WTC11 (cell line): Measurements from ENCODE around the gene FAM32A. TPM values are rescaled to one million over a fixed set of nuclear protein-coding genes. Genes with fewer than 3 reads are reported as not detected.

Source experiments
- ATAC-seq: fragments of 200-7000 bp; cut with Tn5 transposase; 2 replicates; pipeline ENCODE4 v1.10.0; 2021; ENCODE audit warnings: mild to moderate bottlenecking, moderate library complexity
- CTCF ChIA-PET: fragments of 300-600 bp; sonication (Branson Sonifier 250); formaldehyde crosslinking; loops from one replicate; lab custom pipeline; 2021; ENCODE audit warnings: antibody characterized with exemption; lab: Charles Lee
- POLR2A ChIA-PET: fragments of 350-600 bp; sonication (Branson Sonifier 250); formaldehyde crosslinking; loops from one replicate; lab custom pipeline; 2021; ENCODE audit warnings: antibody characterized with exemption; lab: Charles Lee
- DNase-seq: peaks from one replicate; pipeline ENCODE4 v3.0.0; 2021; ENCODE audit warnings: low spot score
- H3K27ac Mint-ChIP-seq: 2 replicates; pipeline ENCODE4 v1.8.0; 2021; ENCODE audit warnings: mixed read lengths
- H3K27me3 Mint-ChIP-seq: 2 replicates; pipeline ENCODE4 v1.8.0; 2021; ENCODE audit warnings: low read depth, mild to moderate bottlenecking, moderate library complexity, mixed read lengths
- H3K36me3 Mint-ChIP-seq: 2 replicates; pipeline ENCODE4 v1.8.0; 2021; ENCODE audit warnings: mixed read lengths
- H3K4me1 Mint-ChIP-seq: 2 replicates; pipeline ENCODE4 v1.8.0; 2022; ENCODE audit warnings: mixed read lengths
- H3K4me3 Mint-ChIP-seq: 2 replicates; pipeline ENCODE4 v1.8.0; 2021; ENCODE audit warnings: mild to moderate bottlenecking, moderate library complexity, mixed read lengths
- H3K9me3 Mint-ChIP-seq: 2 replicates; pipeline ENCODE4 v1.8.0; 2021; ENCODE audit warnings: mixed read lengths
- CREB1 ChIP-seq: sonication (generic); formaldehyde crosslinking; IDR thresholded peaks from 2 replicates; pipeline ENCODE4 v1.8.0; 2023; ENCODE audit warnings: mild to moderate bottlenecking, missing genetic modification reagents
- ETV6 ChIP-seq: sonication (generic); formaldehyde crosslinking; IDR thresholded peaks from 2 replicates; pipeline ENCODE4 v1.8.1; 2022; ENCODE audit warnings: mild to moderate bottlenecking, missing genetic modification reagents
- FOXP1 ChIP-seq: sonication (generic); formaldehyde crosslinking; IDR thresholded peaks from 2 replicates; pipeline ENCODE4 v1.8.0; 2022; ENCODE audit warnings: missing genetic modification reagents, mild to moderate bottlenecking, moderate library complexity, borderline replicate concordance
- HMGA2 ChIP-seq: fragments of 250-450 bp; sonication (Bioruptor Pico); IDR thresholded peaks from 2 replicates; pipeline ENCODE4 v1.4.0; 2021; ENCODE audit warnings: mild to moderate bottlenecking, moderate library complexity
- KAT7 ChIP-seq: sonication (generic); formaldehyde crosslinking; IDR thresholded peaks from 2 replicates; pipeline ENCODE4 v1.8.1; 2023; ENCODE audit warnings: missing genetic modification reagents, mild to moderate bottlenecking, borderline replicate concordance
- NFYB ChIP-seq: sonication (generic); formaldehyde crosslinking; conservative IDR thresholded peaks from 2 replicates; pipeline ENCODE4 v1.8.0; 2022; ENCODE audit warnings: low read depth, missing genetic modification reagents
- PREB ChIP-seq: sonication (generic); formaldehyde crosslinking; IDR thresholded peaks from 2 replicates; pipeline ENCODE4 v1.8.1; 2022; ENCODE audit warnings: mild to moderate bottlenecking, missing genetic modification reagents, moderate library complexity, borderline replicate concordance
- ZNF232 ChIP-seq: sonication (generic); formaldehyde crosslinking; IDR thresholded peaks from 2 replicates; pipeline ENCODE4 v1.8.0; 2022; ENCODE audit warnings: mild to moderate bottlenecking, missing genetic modification reagents
- ZNF425 ChIP-seq: fragments of 250-450 bp; sonication (Bioruptor Pico); conservative IDR thresholded peaks from 2 replicates; pipeline ENCODE4 v1.9.0; 2021; ENCODE audit warnings: mild to moderate bottlenecking
- total RNA-seq: library from RNA; stranded (reverse); gene quantifications from 3 replicates; pipeline ENCODE4 v1.2.3, GENCODE V29; 2021
- TF ChIP-seq, protein P1 (sequence below): sonication (generic); formaldehyde crosslinking; IDR thresholded peaks from 2 replicates; pipeline ENCODE4 v1.8.1; 2023; ENCODE audit warnings: mild to moderate bottlenecking, missing genetic modification reagents, borderline replicate concordance
- TF ChIP-seq, protein P2 (sequence below): sonication (generic); formaldehyde crosslinking; IDR thresholded peaks from 2 replicates; pipeline ENCODE4 v1.8.1; 2023; ENCODE audit warnings: mild to moderate bottlenecking, missing genetic modification reagents
- TF ChIP-seq, protein P3 (sequence below): fragments of 250-450 bp; sonication (Bioruptor Pico); IDR thresholded peaks from 2 replicates; pipeline ENCODE4 v1.9.0; 2021; ENCODE audit warnings: mild to moderate bottlenecking
- TF ChIP-seq, protein P4 (sequence below): sonication (generic); formaldehyde crosslinking; IDR thresholded peaks from 2 replicates; pipeline ENCODE4 v1.8.1; 2022; ENCODE audit warnings: missing genetic modification reagents, borderline replicate concordance

FAM32A gene
- total RNA-seq, 1 experiment from 2014 or later, result 62.2 TPM

GRCh38 chr19:16202320-16203255, 17.4 kb downstream of the FAM32A start:
- no peak overlapping the region for H3K27ac Mint-ChIP-seq
- POLR2A ChIA-PET, result no interaction called here

DNA sequence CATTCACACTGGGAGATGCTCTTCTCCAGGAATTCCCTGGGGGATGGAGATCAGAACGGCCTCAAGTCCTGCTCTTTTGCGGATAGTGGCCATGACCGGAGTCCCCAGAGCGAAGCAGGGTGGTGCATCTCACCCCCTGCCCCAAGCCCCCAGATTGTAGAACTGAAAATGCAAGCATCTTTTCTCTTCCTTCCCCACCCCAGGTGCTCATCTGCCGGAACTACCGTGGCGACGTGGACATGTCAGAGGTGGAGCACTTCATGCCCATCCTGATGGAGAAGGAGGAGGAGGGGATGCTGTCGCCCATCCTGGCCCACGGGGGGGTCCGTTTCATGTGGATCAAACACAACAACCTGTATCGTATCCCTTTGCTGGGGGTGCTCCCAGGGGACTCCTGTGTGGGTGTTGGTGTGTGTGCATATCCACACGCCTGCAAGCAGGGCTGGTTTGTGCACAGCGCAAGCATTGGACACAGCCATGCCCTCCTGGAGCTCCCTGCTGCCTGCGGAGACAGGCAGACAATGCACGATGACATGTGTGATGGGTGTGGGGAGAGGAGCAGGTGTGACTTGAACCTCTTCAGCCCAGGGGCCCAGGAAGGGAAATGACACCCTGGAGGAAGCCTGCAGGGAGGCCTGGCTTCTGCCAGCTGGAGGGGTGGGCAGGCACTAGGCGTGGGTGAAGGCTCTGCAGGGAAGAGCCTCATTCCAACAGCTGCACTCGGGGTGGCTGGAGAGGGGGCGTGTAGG, 18.2 kb downstream of the FAM32A start:
- Mint-ChIP-seq H3K27me3 (no peaks in the 10 kb centered on the region), H3K27ac (no peak overlapping the region), H3K4me1 (peaks cover 4% of the 10 kb centered on the region), H3K9me3 (no peaks in the 10 kb centered on the region), H3K36me3 (no peaks in the 10 kb centered on the region), H3K4me3 (no peak overlapping the region)
- ATAC-seq (no peak), DNase-seq (peak; percentile 1)
- CTCF ChIA-PET, result no interaction called here
- POLR2A ChIA-PET, result no interaction called here
- TF ChIP-seq, protein P1, sequence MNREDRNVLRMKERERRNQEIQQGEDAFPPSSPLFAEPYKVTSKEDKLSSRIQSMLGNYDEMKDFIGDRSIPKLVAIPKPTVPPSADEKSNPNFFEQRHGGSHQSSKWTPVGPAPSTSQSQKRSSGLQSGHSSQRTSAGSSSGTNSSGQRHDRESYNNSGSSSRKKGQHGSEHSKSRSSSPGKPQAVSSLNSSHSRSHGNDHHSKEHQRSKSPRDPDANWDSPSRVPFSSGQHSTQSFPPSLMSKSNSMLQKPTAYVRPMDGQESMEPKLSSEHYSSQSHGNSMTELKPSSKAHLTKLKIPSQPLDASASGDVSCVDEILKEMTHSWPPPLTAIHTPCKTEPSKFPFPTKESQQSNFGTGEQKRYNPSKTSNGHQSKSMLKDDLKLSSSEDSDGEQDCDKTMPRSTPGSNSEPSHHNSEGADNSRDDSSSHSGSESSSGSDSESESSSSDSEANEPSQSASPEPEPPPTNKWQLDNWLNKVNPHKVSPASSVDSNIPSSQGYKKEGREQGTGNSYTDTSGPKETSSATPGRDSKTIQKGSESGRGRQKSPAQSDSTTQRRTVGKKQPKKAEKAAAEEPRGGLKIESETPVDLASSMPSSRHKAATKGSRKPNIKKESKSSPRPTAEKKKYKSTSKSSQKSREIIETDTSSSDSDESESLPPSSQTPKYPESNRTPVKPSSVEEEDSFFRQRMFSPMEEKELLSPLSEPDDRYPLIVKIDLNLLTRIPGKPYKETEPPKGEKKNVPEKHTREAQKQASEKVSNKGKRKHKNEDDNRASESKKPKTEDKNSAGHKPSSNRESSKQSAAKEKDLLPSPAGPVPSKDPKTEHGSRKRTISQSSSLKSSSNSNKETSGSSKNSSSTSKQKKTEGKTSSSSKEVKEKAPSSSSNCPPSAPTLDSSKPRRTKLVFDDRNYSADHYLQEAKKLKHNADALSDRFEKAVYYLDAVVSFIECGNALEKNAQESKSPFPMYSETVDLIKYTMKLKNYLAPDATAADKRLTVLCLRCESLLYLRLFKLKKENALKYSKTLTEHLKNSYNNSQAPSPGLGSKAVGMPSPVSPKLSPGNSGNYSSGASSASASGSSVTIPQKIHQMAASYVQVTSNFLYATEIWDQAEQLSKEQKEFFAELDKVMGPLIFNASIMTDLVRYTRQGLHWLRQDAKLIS (CRISPR knock-in tag), result no peak
- TF ChIP-seq NFYB (CRISPR knock-in tag) (no peak), CREB1 (CRISPR knock-in tag) (no peak), PREB (CRISPR knock-in tag) (no peak), ZNF232 (CRISPR knock-in tag) (no peak), ETV6 (CRISPR knock-in tag) (no peak)

More at GRCh38 chr19:16202320-16203255, 17.4 kb downstream of the FAM32A start:
- Mint-ChIP-seq H3K36me3 (no peaks in the 10 kb centered on the region), H3K4me1 (peaks cover 5% of the 10 kb centered on the region), H3K27me3 (no peaks in the 10 kb centered on the region), H3K4me3 (no peak overlapping the region), H3K9me3 (no peaks in the 10 kb centered on the region)
- no peak for DNase-seq
- ATAC-seq, result no peak
- TF ChIP-seq HMGA2 (no peak), KAT7 (CRISPR knock-in tag) (no peak), ZNF425 (CRISPR knock-in tag) (no peak), FOXP1 (CRISPR knock-in tag) (no peak)
- TF ChIP-seq, protein P2, sequence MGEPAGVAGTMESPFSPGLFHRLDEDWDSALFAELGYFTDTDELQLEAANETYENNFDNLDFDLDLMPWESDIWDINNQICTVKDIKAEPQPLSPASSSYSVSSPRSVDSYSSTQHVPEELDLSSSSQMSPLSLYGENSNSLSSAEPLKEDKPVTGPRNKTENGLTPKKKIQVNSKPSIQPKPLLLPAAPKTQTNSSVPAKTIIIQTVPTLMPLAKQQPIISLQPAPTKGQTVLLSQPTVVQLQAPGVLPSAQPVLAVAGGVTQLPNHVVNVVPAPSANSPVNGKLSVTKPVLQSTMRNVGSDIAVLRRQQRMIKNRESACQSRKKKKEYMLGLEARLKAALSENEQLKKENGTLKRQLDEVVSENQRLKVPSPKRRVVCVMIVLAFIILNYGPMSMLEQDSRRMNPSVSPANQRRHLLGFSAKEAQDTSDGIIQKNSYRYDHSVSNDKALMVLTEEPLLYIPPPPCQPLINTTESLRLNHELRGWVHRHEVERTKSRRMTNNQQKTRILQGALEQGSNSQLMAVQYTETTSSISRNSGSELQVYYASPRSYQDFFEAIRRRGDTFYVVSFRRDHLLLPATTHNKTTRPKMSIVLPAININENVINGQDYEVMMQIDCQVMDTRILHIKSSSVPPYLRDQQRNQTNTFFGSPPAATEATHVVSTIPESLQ, result no peak
- TF ChIP-seq, protein P3, sequence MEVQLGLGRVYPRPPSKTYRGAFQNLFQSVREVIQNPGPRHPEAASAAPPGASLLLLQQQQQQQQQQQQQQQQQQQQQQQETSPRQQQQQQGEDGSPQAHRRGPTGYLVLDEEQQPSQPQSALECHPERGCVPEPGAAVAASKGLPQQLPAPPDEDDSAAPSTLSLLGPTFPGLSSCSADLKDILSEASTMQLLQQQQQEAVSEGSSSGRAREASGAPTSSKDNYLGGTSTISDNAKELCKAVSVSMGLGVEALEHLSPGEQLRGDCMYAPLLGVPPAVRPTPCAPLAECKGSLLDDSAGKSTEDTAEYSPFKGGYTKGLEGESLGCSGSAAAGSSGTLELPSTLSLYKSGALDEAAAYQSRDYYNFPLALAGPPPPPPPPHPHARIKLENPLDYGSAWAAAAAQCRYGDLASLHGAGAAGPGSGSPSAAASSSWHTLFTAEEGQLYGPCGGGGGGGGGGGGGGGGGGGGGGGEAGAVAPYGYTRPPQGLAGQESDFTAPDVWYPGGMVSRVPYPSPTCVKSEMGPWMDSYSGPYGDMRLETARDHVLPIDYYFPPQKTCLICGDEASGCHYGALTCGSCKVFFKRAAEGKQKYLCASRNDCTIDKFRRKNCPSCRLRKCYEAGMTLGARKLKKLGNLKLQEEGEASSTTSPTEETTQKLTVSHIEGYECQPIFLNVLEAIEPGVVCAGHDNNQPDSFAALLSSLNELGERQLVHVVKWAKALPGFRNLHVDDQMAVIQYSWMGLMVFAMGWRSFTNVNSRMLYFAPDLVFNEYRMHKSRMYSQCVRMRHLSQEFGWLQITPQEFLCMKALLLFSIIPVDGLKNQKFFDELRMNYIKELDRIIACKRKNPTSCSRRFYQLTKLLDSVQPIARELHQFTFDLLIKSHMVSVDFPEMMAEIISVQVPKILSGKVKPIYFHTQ (CRISPR knock-in tag), result no peak
- TF ChIP-seq, protein P4, sequence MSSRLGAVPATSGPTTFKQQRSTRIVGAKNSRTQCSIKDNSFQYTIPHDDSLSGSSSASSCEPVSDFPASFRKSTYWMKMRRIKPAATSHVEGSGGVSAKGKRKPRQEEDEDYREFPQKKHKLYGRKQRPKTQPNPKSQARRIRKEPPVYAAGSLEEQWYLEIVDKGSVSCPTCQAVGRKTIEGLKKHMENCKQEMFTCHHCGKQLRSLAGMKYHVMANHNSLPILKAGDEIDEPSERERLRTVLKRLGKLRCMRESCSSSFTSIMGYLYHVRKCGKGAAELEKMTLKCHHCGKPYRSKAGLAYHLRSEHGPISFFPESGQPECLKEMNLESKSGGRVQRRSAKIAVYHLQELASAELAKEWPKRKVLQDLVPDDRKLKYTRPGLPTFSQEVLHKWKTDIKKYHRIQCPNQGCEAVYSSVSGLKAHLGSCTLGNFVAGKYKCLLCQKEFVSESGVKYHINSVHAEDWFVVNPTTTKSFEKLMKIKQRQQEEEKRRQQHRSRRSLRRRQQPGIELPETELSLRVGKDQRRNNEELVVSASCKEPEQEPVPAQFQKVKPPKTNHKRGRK (CRISPR knock-in tag), result no peak
- CTCF ChIA-PET, result interaction anchor here (1.2 kb wide), 1 partner anchor 180 kb away, joined by 3 read pairs; no protein-coding TSS in a partner anchor
